WI38 (cell line): ENCODE data around the gene PPARA.

Experiments
- H3K4me3 ChIP-seq: 2 replicates; pipeline ENCODE4 v1.5.1; 2011; ENCODE audit warnings: low read depth, mild to moderate bottlenecking, control low read depth, low read length
- CTCF ChIP-seq: IDR thresholded peaks from 2 replicates; pipeline ENCODE4 v1.5.1; 2012; ENCODE audit warnings: low read depth, mild to moderate bottlenecking, control low read depth, low read length

The PPARA gene

DNA sequence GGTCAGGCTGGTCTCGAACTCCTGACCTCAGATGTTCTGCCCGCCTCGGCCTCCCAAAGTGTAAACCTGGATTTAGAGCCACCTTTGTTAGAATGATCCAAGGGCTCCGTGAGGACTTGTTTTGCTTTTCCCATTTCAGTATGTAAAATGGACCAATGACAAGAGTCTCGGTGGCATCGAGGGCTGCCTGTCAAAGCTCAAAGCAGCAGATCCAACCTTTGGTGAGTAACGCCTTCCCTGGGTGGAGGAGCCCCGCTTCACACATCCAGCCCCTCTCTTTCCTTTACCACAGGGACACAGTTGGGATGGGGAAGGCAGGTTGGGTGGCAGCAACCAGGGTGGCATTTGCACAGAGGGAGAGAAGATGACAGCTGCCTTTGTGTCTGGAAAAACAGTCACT lies 121.9 kb downstream of the PPARA start:
- H3K4me3 ChIP-seq = no peak overlapping the region
- no peak for TF ChIP-seq CTCF

DNA sequence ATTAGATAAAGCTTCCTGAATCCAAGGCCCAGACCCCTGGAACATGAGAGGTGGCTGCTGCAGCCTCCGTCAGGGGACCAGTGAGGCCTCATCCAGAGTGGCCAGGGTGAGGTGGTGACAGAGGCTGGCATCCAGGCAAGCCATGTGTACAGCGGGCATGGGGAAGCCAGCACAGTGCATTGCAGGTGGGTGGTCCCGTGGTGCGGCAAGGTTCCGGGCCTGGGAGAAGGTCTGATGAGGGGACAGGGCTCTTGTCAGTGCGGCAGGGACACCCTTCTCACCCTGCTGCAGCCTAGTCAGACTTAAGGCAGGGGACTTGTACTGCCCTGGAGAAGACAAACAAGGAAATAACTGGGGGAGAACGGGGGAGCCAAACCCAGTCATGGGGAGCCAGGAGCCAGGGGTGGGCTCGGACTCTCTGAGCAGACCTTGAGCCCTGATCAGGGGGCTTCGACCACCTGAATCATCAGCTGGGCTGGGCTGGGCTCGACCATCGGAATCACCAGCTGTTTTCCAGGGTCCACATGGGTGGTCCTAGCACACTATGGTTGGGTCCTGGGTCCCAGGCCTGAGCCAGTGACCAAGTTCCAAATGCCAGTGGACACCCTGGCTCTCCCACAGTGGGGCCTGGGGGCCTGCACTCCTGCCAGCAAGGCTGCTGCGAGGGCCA lies 122.6 kb downstream of the PPARA start:
- no peak overlapping the region for H3K4me3 ChIP-seq
- no peak for TF ChIP-seq CTCF

DNA sequence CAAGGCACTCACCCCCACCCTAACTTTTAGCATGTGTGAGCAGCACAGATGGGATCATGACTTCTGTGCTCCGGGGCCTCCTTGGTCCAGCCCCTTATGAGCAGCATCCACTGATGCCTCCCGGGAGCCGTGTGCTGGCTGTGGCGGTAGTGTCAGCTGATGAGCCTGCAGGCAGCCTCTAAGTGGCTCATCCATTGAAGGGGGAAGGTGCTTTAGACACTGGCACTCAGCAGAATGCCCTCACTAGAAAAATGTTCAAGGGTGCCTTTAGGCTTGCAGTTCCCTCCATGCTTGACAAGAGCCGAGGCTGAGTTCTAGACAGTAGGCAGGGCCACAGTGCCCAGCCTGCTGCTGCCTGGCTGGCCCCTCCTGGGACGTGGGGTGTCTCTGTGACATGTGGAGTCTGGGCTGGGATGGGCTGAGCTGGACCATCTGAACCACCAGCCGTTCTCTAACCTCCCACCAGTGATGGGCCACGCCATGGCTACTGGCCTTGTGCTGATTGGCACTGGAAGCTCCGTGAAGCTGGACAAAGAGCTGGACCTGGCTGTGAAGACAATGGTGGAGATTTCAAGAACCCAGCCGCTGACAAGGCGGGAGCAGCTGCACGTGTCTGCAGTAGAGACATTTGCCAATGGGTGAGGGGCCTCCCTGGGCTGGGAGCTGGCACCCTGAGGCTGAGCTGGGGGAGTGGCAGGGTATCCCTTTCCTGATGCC lies 123.3 kb downstream of the PPARA start:
- no peak for TF ChIP-seq CTCF
- H3K4me3 ChIP-seq = no peak overlapping the region

GRCh38 chr22:46274381-46274780 lies 124.1 kb downstream of the PPARA start:
- no peak for TF ChIP-seq CTCF
- no peak overlapping the region for H3K4me3 ChIP-seq

DNA sequence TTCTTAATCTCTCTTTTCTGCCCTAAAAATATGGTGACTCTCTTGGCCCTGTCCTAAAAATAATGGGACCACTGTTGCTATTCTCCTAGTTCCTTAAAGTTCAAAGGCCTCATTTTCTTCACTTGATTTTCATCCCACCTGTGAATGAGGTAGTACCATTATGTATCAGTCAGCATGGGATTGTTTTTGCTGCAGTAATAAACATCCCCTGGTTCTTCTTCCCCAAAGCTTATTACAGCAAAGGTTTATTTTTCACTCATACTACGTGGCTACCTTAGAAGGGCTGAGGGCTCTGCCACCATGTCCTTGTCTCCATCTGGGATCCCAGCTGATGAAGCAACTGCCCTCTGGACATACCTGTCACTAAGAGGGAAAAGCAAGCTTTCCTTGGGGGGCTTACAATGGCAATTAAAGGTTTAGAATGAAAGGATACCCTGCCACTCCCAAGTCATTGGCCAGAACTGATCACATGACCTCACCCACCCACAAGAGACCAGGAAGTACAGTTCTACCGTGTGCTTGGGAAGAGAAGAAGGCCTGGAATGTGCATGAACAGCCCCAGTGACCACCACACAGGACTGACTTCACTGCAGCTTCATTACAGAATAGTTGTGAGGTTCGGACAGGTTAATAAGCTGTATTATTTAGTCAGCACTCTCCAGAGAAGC lies 125.3 kb downstream of the PPARA start:
- no peak overlapping the region for H3K4me3 ChIP-seq
- no peak for TF ChIP-seq CTCF

DNA sequence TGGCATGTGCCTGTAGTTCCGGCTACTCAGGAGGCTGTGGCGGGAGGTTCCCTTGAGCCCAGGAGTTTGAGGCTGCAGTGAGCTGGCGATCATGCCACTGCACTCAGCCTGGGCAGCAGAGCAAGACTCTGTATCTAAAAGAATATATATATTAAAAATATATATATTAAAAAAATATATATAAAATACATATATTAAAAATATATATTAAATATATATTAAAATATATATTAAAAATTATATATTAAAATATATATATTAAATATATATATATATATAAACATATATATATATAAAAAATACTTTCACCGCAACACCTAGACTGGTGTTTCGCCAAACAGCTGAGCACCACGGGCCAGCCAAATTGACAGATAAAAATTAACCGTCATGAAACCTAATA lies 126.2 kb downstream of the PPARA start:
- no peak overlapping the region for H3K4me3 ChIP-seq
- no peak for TF ChIP-seq CTCF
